HG02610 (cell line): ENCODE measurements around the gene RALGDS.

Experiments used
- ATAC-seq: cut with Tn5 transposase; IDR thresholded peaks from one replicate; pipeline ENCODE4 v1.9.1; 2021; ENCODE audit warnings: mild to moderate bottlenecking, moderate library complexity; ENCODE audit not compliant: unreplicated experiment

Gene RALGDS

GRCh38 chr9:133151601-133152525 lies 30.8 kb upstream of the RALGDS start:
- no peak for ATAC-seq

GRCh38 chr9:133151041-133151440 lies 30.0 kb upstream of the RALGDS start:
- no peak for ATAC-seq

GRCh38 chr9:133149130-133150015 lies 28.3 kb upstream of the RALGDS start:
- peak; percentile 51 for ATAC-seq

GRCh38 chr9:133148199-133149129 lies 27.4 kb upstream of the RALGDS start:
- ATAC-seq, result peak; percentile 13

- peak; percentile 21 for ATAC-seq
Measured at GRCh38 chr9:133147412-133148198, 26.6 kb upstream of the RALGDS start.

- ATAC-seq, result no peak
Measured at GRCh38 chr9:133146746-133147411, 25.8 kb upstream of the RALGDS start.

- no peak for ATAC-seq
Measured at GRCh38 chr9:133144904-133145851, 24.1 kb upstream of the RALGDS start.

- peak; percentile 31 for ATAC-seq
Measured at GRCh38 chr9:133144142-133144903, 23.3 kb upstream of the RALGDS start.

- no peak for ATAC-seq
Measured at GRCh38 chr9:133143639-133144141, 22.6 kb upstream of the RALGDS start.

GRCh38 chr9:133142684-133143622 lies 21.9 kb upstream of the RALGDS start:
- ATAC-seq, result no peak

- no peak for ATAC-seq
Measured at GRCh38 chr9:133141833-133142595, 21.0 kb upstream of the RALGDS start.

GRCh38 chr9:133140606-133141005 lies 19.6 kb upstream of the RALGDS start:
- ATAC-seq, result no peak

GRCh38 chr9:133140174-133140505 lies 19.1 kb upstream of the RALGDS start:
- no peak for ATAC-seq

- no peak for ATAC-seq
Measured at GRCh38 chr9:133139246-133140173, 18.5 kb upstream of the RALGDS start.
